Osteoblast (primary cell): ENCODE measurements around the gene ARHGAP6. TPM values are rescaled to one million over a fixed set of nuclear protein-coding genes. Genes with fewer than 3 reads are reported as not detected.

Experiments used
- DNase-seq: peaks from one replicate; pipeline ENCODE4 v3.0.0; 2011; ENCODE audit warnings: low spot score, mixed read lengths; ENCODE audit not compliant: insufficient read length; ENCODE audit errors: missing footprints
- H2AFZ ChIP-seq: 2 replicates; pipeline ENCODE4 v1.6.0; 2011; ENCODE audit warnings: mild to moderate bottlenecking, low read length
- H3K27ac ChIP-seq: 2 replicates; pipeline ENCODE4 v1.5.1; 2011; ENCODE audit warnings: mild to moderate bottlenecking, low read depth, low read length, moderate library complexity
- H3K27me3 ChIP-seq: 2 replicates; pipeline ENCODE4 v1.6.0; 2012; ENCODE audit warnings: mild to moderate bottlenecking, control low read depth, inconsistent platforms, low read length, moderate library complexity; ENCODE audit not compliant: insufficient read depth
- H3K36me3 ChIP-seq: 2 replicates; pipeline ENCODE4 v1.5.1; 2011; ENCODE audit warnings: mild to moderate bottlenecking, low read length, control low read depth, moderate library complexity; ENCODE audit not compliant: insufficient read depth
- H3K4me1 ChIP-seq: 2 replicates; pipeline ENCODE4 v1.5.1; 2011; ENCODE audit warnings: mild to moderate bottlenecking, low read length, control low read depth, moderate library complexity; ENCODE audit not compliant: insufficient read depth
- H3K4me2 ChIP-seq: 2 replicates; pipeline ENCODE4 v1.6.0; 2011; ENCODE audit warnings: mild to moderate bottlenecking, low read length; ENCODE audit not compliant: insufficient read depth
- H3K4me3 ChIP-seq: fragments of 200-600 bp; sonication (generic); 3 replicates; pipeline ENCODE4 v1.5.1; 2012; ENCODE audit warnings: mild to moderate bottlenecking, low read length, inconsistent platforms; ENCODE audit not compliant: insufficient read depth
- H3K79me2 ChIP-seq: 2 replicates; pipeline ENCODE4 v1.6.0; 2012; ENCODE audit warnings: mild to moderate bottlenecking, low read length, control low read depth, inconsistent platforms; ENCODE audit not compliant: insufficient read depth
- H3K9me3 ChIP-seq: 2 replicates; pipeline ENCODE4 v1.5.1; 2011; ENCODE audit warnings: low read depth, low read length, control low read depth
- H4K20me1 ChIP-seq: 2 replicates; pipeline ENCODE4 v1.6.0; 2012; ENCODE audit warnings: mild to moderate bottlenecking, low read length, control low read depth; ENCODE audit not compliant: insufficient read depth
- CTCF ChIP-seq: IDR thresholded peaks from 2 replicates; pipeline ENCODE4 v1.5.1; 2011; ENCODE audit warnings: mild to moderate bottlenecking, low read depth, low read length, moderate library complexity; ENCODE audit errors: extremely low read depth
- total RNA-seq: library from RNA; depleted of rRNA; stranded (reverse); fragments of >200 nt; gene quantifications from 2 replicates; pipeline ENCODE4 v1.2.3, GENCODE V29; 2012

The ARHGAP6 gene
- total RNA-seq, 1 donor, result 2.2 TPM

GRCh38 chrX:11355259-11355909 lies 310.3 kb downstream of the ARHGAP6 start:
- no peak for TF ChIP-seq CTCF

GRCh38 chrX:11352296-11352741 lies 313.4 kb downstream of the ARHGAP6 start:
- Histone ChIP-seq H3K36me3 (no peaks in the 10 kb centered on the region), H3K9me3 (no peaks in the 10 kb centered on the region), H2AFZ (no peak overlapping the region), H3K4me2 (no peak overlapping the region), H3K27me3 (no peaks in the 10 kb centered on the region), H4K20me1 (no peaks in the 10 kb centered on the region), H3K4me1 (peaks cover 15% of the 10 kb centered on the region), H3K27ac (peak overlapping the region; percentile 72), H3K4me3 (no peak overlapping the region), H3K79me2 (no peaks in the 10 kb centered on the region)
- peak; percentile 10 for DNase-seq
- TF ChIP-seq CTCF, result no peak

More at GRCh38 chrX:11355259-11355909, 310.3 kb downstream of the ARHGAP6 start:
- Histone ChIP-seq H2AFZ (no peak overlapping the region), H3K27ac (no peak overlapping the region), H3K9me3 (no peaks in the 10 kb centered on the region), H3K4me2 (no peak overlapping the region), H3K4me3 (no peak overlapping the region), H4K20me1 (no peaks in the 10 kb centered on the region), H3K27me3 (no peaks in the 10 kb centered on the region), H3K79me2 (no peaks in the 10 kb centered on the region), H3K4me1 (peaks cover 15% of the 10 kb centered on the region), H3K36me3 (no peaks in the 10 kb centered on the region)
- DNase-seq, result peak; percentile 14

DNA sequence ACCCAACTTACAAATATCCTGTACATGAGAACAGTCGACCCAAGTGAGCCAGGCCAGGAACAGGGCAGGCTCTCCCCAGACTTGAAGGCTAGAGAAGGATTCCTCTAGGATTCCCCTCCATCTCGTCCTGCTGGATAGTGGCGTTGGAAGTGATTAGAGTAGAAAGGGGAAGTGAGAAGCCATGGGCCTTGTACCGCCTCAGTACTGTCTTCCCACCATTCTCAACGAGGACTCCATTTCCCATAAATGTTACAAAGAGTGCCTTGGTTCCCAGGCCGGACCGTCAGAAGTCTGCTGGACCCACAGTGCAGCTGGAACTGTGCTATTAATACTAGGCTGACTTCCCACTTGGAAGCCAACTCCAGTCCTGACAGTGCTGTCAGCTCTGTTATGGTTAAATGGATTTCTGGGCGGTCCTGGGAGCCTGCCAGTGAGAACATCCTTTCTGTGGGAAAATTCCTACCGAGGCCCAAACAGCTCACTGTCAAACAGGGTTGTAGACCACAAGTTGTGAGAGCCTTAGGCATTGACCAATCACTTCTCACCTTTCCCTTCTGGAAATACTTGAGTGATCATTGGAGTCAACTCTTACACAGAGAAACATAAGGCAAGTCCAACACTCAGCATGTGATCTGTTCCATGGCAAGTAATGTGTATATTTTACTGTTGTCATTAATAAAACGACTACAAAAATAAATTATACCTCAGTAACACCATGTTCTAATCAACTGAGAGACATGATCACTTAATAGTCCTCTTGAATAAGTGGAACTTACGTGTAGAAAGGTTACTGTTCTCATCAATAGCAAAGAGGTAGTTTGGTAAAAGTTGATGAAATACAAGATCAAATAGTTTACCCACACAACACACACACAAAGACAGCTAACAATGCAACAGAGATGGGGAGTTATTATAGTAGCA lies 314.1 kb downstream of the ARHGAP6 start:
- peaks cover 15% of the 10 kb centered on the region for H3K4me1 ChIP-seq
- no peaks in the 10 kb centered on the region for H3K36me3 ChIP-seq
- no peak for DNase-seq
- no peak for TF ChIP-seq CTCF
- H3K4me2 ChIP-seq, result no peak overlapping the region
- peak overlapping the region; percentile 1 for H2AFZ ChIP-seq
- no peaks in the 10 kb centered on the region for H3K27me3 ChIP-seq
- H4K20me1 ChIP-seq, result no peaks in the 10 kb centered on the region
- no peak overlapping the region for H3K4me3 ChIP-seq
- peak overlapping the region; percentile 72 for H3K27ac ChIP-seq
- no peaks in the 10 kb centered on the region for H3K9me3 ChIP-seq
- H3K79me2 ChIP-seq, result no peaks in the 10 kb centered on the region

DNA sequence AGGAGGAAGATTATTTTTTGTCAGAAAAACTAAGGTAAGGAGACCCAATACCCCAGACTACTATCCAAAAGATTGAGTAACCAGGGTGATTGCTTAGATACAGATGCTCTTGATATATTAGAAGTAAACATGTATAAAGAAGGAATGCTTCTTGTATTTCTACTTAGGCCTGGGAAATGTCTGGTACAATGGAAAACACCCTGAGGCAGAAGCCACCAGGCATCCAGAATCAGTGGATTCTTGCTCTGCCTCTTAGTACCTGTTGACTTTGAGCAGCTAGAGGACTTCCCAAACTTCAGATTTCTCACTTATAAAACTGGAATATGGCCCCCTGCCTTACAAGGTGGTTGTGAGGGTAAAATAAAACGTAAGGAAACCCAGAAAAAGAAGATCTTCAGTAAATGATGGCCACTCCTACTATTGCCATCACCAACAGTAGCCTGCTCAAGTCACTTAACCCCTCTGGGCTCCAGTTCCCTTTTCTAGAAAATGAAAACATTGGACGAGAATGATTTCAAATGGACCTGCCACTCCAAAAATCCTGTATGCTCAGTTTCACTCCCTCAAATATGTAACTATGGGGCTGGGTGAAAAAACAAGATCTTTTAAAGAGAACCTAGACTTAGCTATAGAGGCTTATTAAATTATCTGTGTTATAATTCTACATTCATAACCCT lies 315.9 kb downstream of the ARHGAP6 start:
- peaks cover 15% of the 10 kb centered on the region for H3K4me1 ChIP-seq
- no peaks in the 10 kb centered on the region for H3K36me3 ChIP-seq
- TF ChIP-seq CTCF, result no peak
- DNase-seq, result no peak
- H3K4me3 ChIP-seq, result no peak overlapping the region
- no peaks in the 10 kb centered on the region for H3K27me3 ChIP-seq
- no peaks in the 10 kb centered on the region for H4K20me1 ChIP-seq
- no peaks in the 10 kb centered on the region for H3K9me3 ChIP-seq
- H2AFZ ChIP-seq, result no peak overlapping the region
- no peaks in the 10 kb centered on the region for H3K79me2 ChIP-seq
- no peak overlapping the region for H3K27ac ChIP-seq
- no peak overlapping the region for H3K4me2 ChIP-seq
